Endothelial cell of umbilical vein (primary cell): Measurements from ENCODE around the gene ALDH2. TPM values are rescaled to one million over a fixed set of nuclear protein-coding genes. Genes with fewer than 3 reads are reported as not detected.

Experiments
- BruUV-seq: library from RNA; stranded (reverse); fragments of 400-500 nt; replicated peaks from 2 replicates; lab custom pipeline; 2021; lab: Mats Ljungman, UMichigan
- CTCF ChIA-PET: fragments of 300-600, 350-600 bp; sonication (Branson Sonifier 250); formaldehyde crosslinking; loops from one replicate; lab custom pipeline; 2021; ENCODE audit warnings: antibody characterized with exemption, inconsistent platforms; lab: Charles Lee
- POLR2A ChIA-PET: fragments of 300-600, 350-600 bp; sonication (Branson Sonifier 250); formaldehyde crosslinking; loops from one replicate; lab custom pipeline; 2021; ENCODE audit warnings: antibody characterized with exemption, inconsistent platforms; lab: Charles Lee
- DNase-seq: peaks from one replicate; pipeline ENCODE4 v3.0.0-alpha.2; 2011; ENCODE audit warnings: low read depth, low spot score
- FAIRE-seq: peaks from 2 replicates; lab custom pipeline; 2011; peaks lifted over from hg19 to GRCh38; lab: Jason Lieb, UNC
- H2AFZ ChIP-seq: 2 replicates; pipeline ENCODE4 v1.6.0; 2012; ENCODE audit warnings: low read depth, low read length, control low read depth, inconsistent platforms
- H3K27ac ChIP-seq: 2 replicates; pipeline ENCODE4 v1.5.1; 2011; ENCODE audit warnings: low read depth, mild to moderate bottlenecking, control low read depth, low read length, moderate library complexity; ENCODE audit not compliant: insufficient read depth
- H3K27me3 ChIP-seq, 2 experiments: 2 replicates each; pipeline versions ENCODE4 v1.6.0 to v1.6.1; 2011; ENCODE audit warnings: low read length in 2 of 2, mixed read lengths in 1 of 2; ENCODE audit not compliant: control insufficient read depth in 2 of 2, insufficient read depth in 2 of 2
- H3K36me3 ChIP-seq, 2 experiments: 2 replicates in 1 of 2; 3 replicates in 1 of 2; pipeline ENCODE4 v1.5.1; 2011; ENCODE audit warnings: low read length in 2 of 2, mild to moderate bottlenecking in 1 of 2, moderate library complexity in 1 of 2; ENCODE audit not compliant: control insufficient read depth in 2 of 2, insufficient read depth in 2 of 2; ENCODE audit errors: extremely low read depth in 1 of 2
- H3K4me1 ChIP-seq: 3 replicates; pipeline ENCODE4 v1.5.1; 2011; ENCODE audit warnings: mild to moderate bottlenecking, low read length; ENCODE audit not compliant: control insufficient read depth, insufficient read depth; ENCODE audit errors: extremely low read depth
- H3K4me2 ChIP-seq: 2 replicates; pipeline ENCODE4 v1.6.1; 2011; ENCODE audit warnings: low read length, control low read depth, mixed read lengths; ENCODE audit not compliant: insufficient read depth
- H3K4me3 ChIP-seq, 3 experiments: fragments of 200-600 bp in 1 of 3; sonication (generic), shearing (Covaris generic) in 1 of 3; replicated peaks in 1 of 3; 2 replicates each; pipeline ENCODE4 v1.5.1; 2011 to 2016; ENCODE audit warnings: control low read depth in 3 of 3, low read length in 3 of 3, mild to moderate bottlenecking in 2 of 3, inconsistent platforms in 1 of 3, low read depth in 1 of 3, moderate library complexity in 1 of 3; ENCODE audit not compliant: insufficient read depth in 1 of 3
- H3K79me2 ChIP-seq: 2 replicates; pipeline ENCODE4 v1.6.0; 2012; ENCODE audit warnings: low read length, inconsistent platforms; ENCODE audit not compliant: control insufficient read depth, insufficient read depth
- H3K9ac ChIP-seq: replicated peaks from 2 replicates; pipeline ENCODE3; 2011; ENCODE audit warnings: low read length, control low read depth; ENCODE audit not compliant: insufficient read depth; ENCODE audit errors: extremely low read depth
- H3K9me1 ChIP-seq: replicated peaks from 3 replicates; pipeline ENCODE4 v1.6.0; 2011; ENCODE audit warnings: mild to moderate bottlenecking, low read length; ENCODE audit not compliant: control insufficient read depth, insufficient read depth; ENCODE audit errors: extremely low read depth
- H3K9me3 ChIP-seq: replicated peaks from 2 replicates; pipeline ENCODE4 v1.5.1; 2012; ENCODE audit warnings: low read length, inconsistent platforms; ENCODE audit not compliant: control insufficient read depth, insufficient read depth
- H4K20me1 ChIP-seq: replicated peaks from 2 replicates; pipeline ENCODE3; 2011; ENCODE audit warnings: mild to moderate bottlenecking, low read length; ENCODE audit not compliant: control insufficient read depth, insufficient read depth; ENCODE audit errors: extremely low read depth
- CTCF ChIP-seq, 2 donors: IDR thresholded peaks; 1 replicate in 1 of 2; 2 replicates in 1 of 2; pipeline ENCODE4 v1.5.1; 2011; ENCODE audit warnings: low read length in 2 of 2, mild to moderate bottlenecking in 2 of 2, moderate library complexity in 2 of 2, control low read depth in 1 of 2, inconsistent platforms in 1 of 2, low read depth in 1 of 2; ENCODE audit not compliant: insufficient read depth in 1 of 2; ENCODE audit errors: extremely low read depth in 1 of 2
- EZH2 ChIP-seq: IDR thresholded peaks from 2 replicates; pipeline ENCODE4 v1.6.1; 2012; ENCODE audit warnings: borderline replicate concordance, low read depth, mild to moderate bottlenecking, moderate library complexity, low read length, inconsistent platforms; ENCODE audit not compliant: severe bottlenecking
- FOS ChIP-seq: IDR thresholded peaks from 2 replicates; pipeline ENCODE4 v1.6.1; 2011; ENCODE audit warnings: mild to moderate bottlenecking, low read length, moderate library complexity, borderline replicate concordance; ENCODE audit not compliant: insufficient read depth
- GATA2 ChIP-seq: IDR thresholded peaks from 2 replicates; pipeline ENCODE4 v1.7.0; 2011; ENCODE audit warnings: low read depth, mild to moderate bottlenecking, moderate library complexity, mixed read lengths, low read length; ENCODE audit not compliant: insufficient read length, insufficient read depth
- JUN ChIP-seq: IDR thresholded peaks from 2 replicates; pipeline ENCODE4 v1.6.1; 2011; ENCODE audit warnings: borderline replicate concordance, low read depth; ENCODE audit not compliant: insufficient read length, insufficient read depth
- MYC ChIP-seq: IDR thresholded peaks from one replicate; pipeline ENCODE4 v1.6.1; 2011; ENCODE audit warnings: mild to moderate bottlenecking, low read depth, low read length
- POLR2A ChIP-seq: IDR thresholded peaks from 2 replicates; pipeline ENCODE4 v1.6.1; 2012; ENCODE audit warnings: low read depth, mild to moderate bottlenecking, control low read depth, low read length
- POLR2AphosphoS5 ChIP-seq: IDR thresholded peaks from 2 replicates; pipeline ENCODE4 v1.6.1; 2012; ENCODE audit warnings: low read depth, mild to moderate bottlenecking, control low read depth, low read length, moderate library complexity; ENCODE audit not compliant: insufficient read depth
- dilution Hi-C: fragments of 300-500 bp; cut with MboI; formaldehyde crosslinking; loops from one replicate; pipeline ENCODE4 v1.15.0; 2019; ENCODE audit warnings: low sequenced_read_pairs; ENCODE audit not compliant: extremely low pct_ligation_motif_present
- intact Hi-C: fragments of 100-400 bp; cut with micrococcal nuclease; formaldehyde crosslinking; loops from one replicate; pipeline ENCODE4 v1.10.0; 2022
- polyA plus RNA-seq, 4 experiments: library from polyadenylated mRNA; depleted of rRNA in 3 of 4; stranded (reverse) in 3 of 4; unstranded in 1 of 4; fragments of >200 nt; gene quantifications; 2 replicates each; pipeline versions ENCODE4 v1.2.1 to v1.2.3, GENCODE V29; 2011 to 2012; ENCODE audit warnings: missing spikeins in 1 of 4
- total RNA-seq: library from RNA; stranded (reverse); gene quantifications from 2 replicates; pipeline ENCODE4 v1.2.3, GENCODE V29; 2021
- TF ChIP-seq, protein P1 (sequence below): IDR thresholded peaks from 2 replicates; pipeline ENCODE4 v1.6.1; 2011; ENCODE audit not compliant: insufficient read depth, insufficient read length

The ALDH2 gene
- total and polyA plus RNA-seq, 2 donors (not counting 3 experiments of a cell fraction or from before 2014, with no cell fraction given) = 69.5 to 86.5 TPM

GRCh38 chr12:111799758-111800157, 33.0 kb downstream of the ALDH2 start:
- H3K4me2 ChIP-seq = no peak overlapping the region
- no TSS peak for BruUV-seq
- no peaks in the 10 kb centered on the region for H3K9me1 ChIP-seq
- H3K9me3 ChIP-seq = no peaks in the 10 kb centered on the region
- no peak overlapping the region for H3K27ac ChIP-seq
- POLR2A ChIA-PET = no interaction called here
- H4K20me1 ChIP-seq = no peaks in the 10 kb centered on the region
- no peak overlapping the region for H2AFZ ChIP-seq
- dilution Hi-C loops = loop anchor here (25.0 kb wide), 1 partner anchor 112 kb away; the partner anchor contains the start of genes ACAD10 and BRAP
- H3K36me3 ChIP-seq = peaks cover 8 to 15% of the 10 kb centered on the region in 2 experiments
- H3K79me2 ChIP-seq = no peaks in the 10 kb centered on the region
- DNase-seq = no peak
- FAIRE-seq = no peak
- no peaks in the 10 kb centered on the region for H3K4me1 ChIP-seq
- H3K9ac ChIP-seq = no peak overlapping the region
- TF ChIP-seq GATA2 = no peak
- TF ChIP-seq POLR2A = no peak
- TF ChIP-seq MYC = no peak
- TF ChIP-seq, protein P1, sequence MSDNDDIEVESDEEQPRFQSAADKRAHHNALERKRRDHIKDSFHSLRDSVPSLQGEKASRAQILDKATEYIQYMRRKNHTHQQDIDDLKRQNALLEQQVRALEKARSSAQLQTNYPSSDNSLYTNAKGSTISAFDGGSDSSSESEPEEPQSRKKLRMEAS = no peak
- no peak for TF ChIP-seq FOS
- TF ChIP-seq POLR2AphosphoS5 = no peak
- no peak for TF ChIP-seq JUN
- TF ChIP-seq EZH2 = no peak
- no peak for TF ChIP-seq CTCF (IDR thresholded peaks at IDR 0.05; ENCODE audit: extremely low read depth in 1 of 2, insufficient read depth in 1 of 2, low read depth in 1 of 2, low read length in 2 of 2)
- no peaks in the 10 kb centered on the region for H3K27me3 ChIP-seq
- CTCF ChIA-PET = interaction anchor here (0.5 to 1.5 kb wide), 4 partner anchors 13 to 409 kb away, joined by 3 to 9 read pairs (median 4); no protein-coding TSS in a partner anchor
- no peak overlapping the region for H3K4me3 ChIP-seq
- intact Hi-C loops = no loop called here
